A549 (cell line): ENCODE measurements around the gene MYO18B. TPM values are rescaled to one million over a fixed set of nuclear protein-coding genes. Genes with fewer than 3 reads are reported as not detected.

ENCODE experiments used
- ATAC-seq, 2 experiments: fragments of 200-7000 bp in 1 of 2; fragments of >200 bp in 1 of 2; cut with Nextera tagmentation in 1 of 2; cut with Tn5 transposase in 1 of 2; 3 replicates each; pipeline versions ENCODE4 v1.8.0 to v1.9.1; 2018 to 2020; ENCODE audit warnings: mild to moderate bottlenecking in 1 of 2, moderate library complexity in 1 of 2
- CTCF ChIA-PET: fragments of 300-600 bp; sonication (Branson Sonifier 250); formaldehyde crosslinking; extraction: SDS; loops from one replicate; lab custom pipeline; 2021; ENCODE audit warnings: antibody characterized with exemption, inconsistent platforms; lab: Yijun Ruan, JAX
- POLR2A ChIA-PET: fragments of 350-600 bp; formaldehyde crosslinking; extraction: SDS; loops from one replicate; lab custom pipeline; 2021; ENCODE audit warnings: antibody characterized with exemption, inconsistent platforms; lab: Yijun Ruan, JAX
- DNase-seq, 2 experiments: peaks; one replicate each; pipeline versions ENCODE4 v3.0.0 to v3.0.0-alpha.2; 2011 to 2016; ENCODE audit warnings: low read depth in 1 of 2, low spot score in 1 of 2
- FAIRE-seq: peaks from 2 replicates; lab custom pipeline; 2011; peaks lifted over from hg19 to GRCh38; lab: Jason Lieb, UNC
- H3K27ac ChIP-seq, 2 experiments: fragments of >200 bp; sonication (Bioruptor Twin); formaldehyde crosslinking; 3 replicates each; pipeline ENCODE4 v1.5.1; 2016 to 2017
- H3K4me1 ChIP-seq: fragments of >200 bp; sonication (Bioruptor Twin); formaldehyde crosslinking; 3 replicates; pipeline ENCODE4 v1.6.1; 2016
- H3K4me2 ChIP-seq: fragments of >200 bp; sonication (Bioruptor Twin); formaldehyde crosslinking; 3 replicates; pipeline ENCODE4 v1.6.1; 2016
- H3K4me3 ChIP-seq: fragments of >200 bp; sonication (Bioruptor Twin); formaldehyde crosslinking; 3 replicates; pipeline ENCODE4 v1.5.1; 2016
- H3K9me3 ChIP-seq: fragments of >200 bp; sonication (Bioruptor Twin); formaldehyde crosslinking; 3 replicates; pipeline ENCODE4 v1.6.1; 2016
- BHLHE40 ChIP-seq: IDR thresholded peaks from 2 replicates; pipeline ENCODE4 v1.6.1; 2012; ENCODE audit warnings: low read depth, low read length, inconsistent platforms
- CBX2 ChIP-seq: fragments of 200-600 bp; sonication (generic); IDR thresholded peaks from 2 replicates; pipeline ENCODE4 v1.6.1; 2016; ENCODE audit warnings: low read depth, mild to moderate bottlenecking, borderline replicate concordance
- CBX8 ChIP-seq: fragments of 200-600 bp; sonication (generic); IDR thresholded peaks from 2 replicates; pipeline ENCODE4 v1.6.1; 2016
- CEBPB ChIP-seq, 2 experiments: fragments of >200 bp in 1 of 2; sonication (Bioruptor Twin) in 1 of 2; formaldehyde crosslinking in 1 of 2; IDR thresholded peaks; 2 replicates each; pipeline ENCODE4 v1.6.1; 2012 to 2016
- CHD4 ChIP-seq: fragments of 200-600 bp; sonication (generic); IDR thresholded peaks from 2 replicates; pipeline ENCODE4 v1.6.1; 2016; ENCODE audit warnings: antibody characterized with exemption, mild to moderate bottlenecking, borderline replicate concordance
- EHMT2 ChIP-seq: fragments of 200-600 bp; sonication (generic); IDR thresholded peaks from 2 replicates; pipeline ENCODE4 v1.6.1; 2016; ENCODE audit warnings: antibody characterized with exemption, low read depth, mild to moderate bottlenecking, moderate library complexity
- ESRRA ChIP-seq: fragments of 150-350 bp; IDR thresholded peaks from 2 replicates; pipeline ENCODE4 v1.6.1; 2014; ENCODE audit warnings: mild to moderate bottlenecking, low read length, borderline replicate concordance
- FOSB ChIP-seq: fragments of 250-450 bp; sonication (Bioruptor Pico); IDR thresholded peaks from 2 replicates; pipeline ENCODE4 v1.5.0; 2020; ENCODE audit warnings: mild to moderate bottlenecking, moderate library complexity
- HOXB5 ChIP-seq: fragments of 250-450 bp; sonication (Bioruptor Pico); IDR thresholded peaks from 2 replicates; pipeline ENCODE4 v1.5.0; 2020; ENCODE audit warnings: mild to moderate bottlenecking, moderate library complexity
- JUN ChIP-seq, 2 experiments: fragments of >200 bp; sonication (Bioruptor Twin); formaldehyde crosslinking; IDR thresholded peaks; 2 replicates in 1 of 2; 3 replicates in 1 of 2; pipeline ENCODE4 v1.6.1; 2016 to 2017
- KDM1A ChIP-seq: fragments of 200-600 bp; sonication (generic); IDR thresholded peaks from 2 replicates; pipeline ENCODE4 v1.6.1; 2016; ENCODE audit warnings: low read depth, mild to moderate bottlenecking
- KDM5A ChIP-seq: fragments of 200-600 bp; sonication (generic); IDR thresholded peaks from 2 replicates; pipeline ENCODE4 v1.6.1; 2016; ENCODE audit warnings: antibody characterized with exemption, mild to moderate bottlenecking
- NPAS2 ChIP-seq: fragments of 250-450 bp; sonication (Bioruptor Pico); IDR thresholded peaks from 2 replicates; pipeline ENCODE4 v1.8.0; 2022; ENCODE audit warnings: mild to moderate bottlenecking, moderate library complexity, borderline replicate concordance
- NR3C1 ChIP-seq: fragments of >200 bp; sonication (Bioruptor Twin); formaldehyde crosslinking; IDR thresholded peaks from 3 replicates; pipeline ENCODE4 v1.6.1; 2017
- PHF8 ChIP-seq: fragments of 200-600 bp; sonication (generic); IDR thresholded peaks from 2 replicates; pipeline ENCODE4 v1.6.1; 2016; ENCODE audit warnings: low read depth, mild to moderate bottlenecking, antibody characterized with exemption, moderate library complexity, borderline replicate concordance
- POLR2A ChIP-seq: IDR thresholded peaks from 2 replicates; pipeline ENCODE4 v1.6.1; 2012; ENCODE audit warnings: mild to moderate bottlenecking, low read length
- POLR2AphosphoS2 ChIP-seq: conservative IDR thresholded peaks from 2 replicates; pipeline ENCODE4 v1.6.1; 2012; ENCODE audit warnings: low read length, improper control_type of control experiment, inconsistent platforms
- RCOR1 ChIP-seq: fragments of 150-350 bp; IDR thresholded peaks from 2 replicates; pipeline ENCODE4 v1.6.1; 2014; ENCODE audit warnings: antibody characterized with exemption, low read length, low read depth
- RFX5 ChIP-seq: fragments of 450-650 bp; IDR thresholded peaks from 2 replicates; pipeline ENCODE4 v1.7.1; 2014; ENCODE audit warnings: antibody characterized with exemption, mild to moderate bottlenecking, moderate library complexity
- SREBF2 ChIP-seq: fragments of 450-650 bp; IDR thresholded peaks from 2 replicates; pipeline ENCODE4 v1.6.1; 2014; ENCODE audit warnings: mild to moderate bottlenecking, moderate library complexity
- TFCP2L1 ChIP-seq: fragments of 250-450 bp; sonication (Bioruptor Pico); IDR thresholded peaks from 2 replicates; pipeline ENCODE4 v1.5.0; 2021; ENCODE audit warnings: mild to moderate bottlenecking
- TP53 ChIP-seq: fragments of 250-450 bp; sonication (Bioruptor Pico); IDR thresholded peaks from 2 replicates; pipeline ENCODE4 v1.5.0; 2021; ENCODE audit warnings: mild to moderate bottlenecking, moderate library complexity
- ZNF302 ChIP-seq: fragments of 250-450 bp; sonication (Bioruptor Pico); IDR thresholded peaks from 2 replicates; pipeline ENCODE4 v1.9.0; 2021; ENCODE audit warnings: inconsistent platforms, mild to moderate bottlenecking, moderate library complexity
- ZSCAN20 ChIP-seq: fragments of 250-450 bp; sonication (Bioruptor Pico); IDR thresholded peaks from 2 replicates; pipeline ENCODE4 v1.8.0; 2022; ENCODE audit warnings: mild to moderate bottlenecking, moderate library complexity
- WGBS: methylation state at CpG from one replicate; pipeline ENCODE4 v1.1.6; 2017; ENCODE audit errors: missing lambda C conversion rate; 5-methylcytosine and 5-hydroxymethylcytosine counted together
- polyA plus RNA-seq, 4 experiments: library from polyadenylated mRNA; depleted of rRNA in 3 of 4; stranded (reverse); fragments of >200 nt; fragmentation: RNase III in 1 of 4; extraction: RNeasy Plus Mini Kit Qiagen cat#74134 plus additional on column Dnase treatment in 1 of 4; gene quantifications; 2 replicates in 3 of 4; 3 replicates in 1 of 4; pipeline ENCODE4 v1.2.3, GENCODE V29; 2011 to 2017
- TF ChIP-seq, protein P1 (sequence below): fragments of 450-650 bp; IDR thresholded peaks from 2 replicates; pipeline ENCODE4 v1.6.1; 2014; ENCODE audit warnings: antibody characterized with exemption
- TF ChIP-seq, protein P2 (sequence below): fragments of >200 bp; sonication (Bioruptor Twin); formaldehyde crosslinking; IDR thresholded peaks from 3 replicates; pipeline ENCODE4 v1.5.1; 2016
- TF ChIP-seq, protein P3 (sequence below): IDR thresholded peaks from 2 replicates; pipeline ENCODE4 v1.6.1; 2012
- TF ChIP-seq, protein P4 (sequence below): IDR thresholded peaks from 2 replicates; pipeline ENCODE4 v1.6.1; 2012; ENCODE audit warnings: low read depth, borderline replicate concordance
- TF ChIP-seq, protein P5 (sequence below): fragments of 250-450 bp; sonication (Bioruptor Pico); IDR thresholded peaks from 2 replicates; pipeline ENCODE4 v1.5.0; 2020; ENCODE audit warnings: low read depth, mild to moderate bottlenecking, moderate library complexity

MYO18B gene
- polyA plus RNA-seq, 2 of the 4 experiments (the other 2 are of a cell fraction), result 0.01 TPM

DNA sequence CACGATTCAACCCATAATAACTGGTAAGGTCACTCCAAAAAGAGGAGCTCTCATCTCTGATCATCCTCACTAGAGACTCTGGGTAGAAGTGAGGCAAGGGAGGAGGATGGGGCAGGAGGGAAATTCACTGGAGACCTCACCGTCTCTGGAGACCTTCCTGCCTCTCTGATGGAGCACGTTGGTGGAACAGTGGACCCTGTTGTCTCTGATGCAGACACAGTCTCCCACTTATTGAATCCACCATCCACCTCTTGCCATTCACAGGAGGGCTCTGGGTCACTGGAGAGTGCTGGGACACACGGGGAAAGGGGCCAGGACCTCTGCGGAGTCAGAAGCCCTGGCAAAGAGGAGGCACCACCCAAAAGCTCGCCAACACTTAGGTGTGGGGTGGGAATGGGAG, 289.7 kb downstream of the MYO18B start:
- no peak for ATAC-seq
- no peak for TF ChIP-seq ESRRA
- no peak for TF ChIP-seq RCOR1
- no peak for TF ChIP-seq CBX8
- no peak for TF ChIP-seq RFX5
- TF ChIP-seq POLR2A, result no peak
- no peak for TF ChIP-seq KDM1A
- TF ChIP-seq, protein P1, sequence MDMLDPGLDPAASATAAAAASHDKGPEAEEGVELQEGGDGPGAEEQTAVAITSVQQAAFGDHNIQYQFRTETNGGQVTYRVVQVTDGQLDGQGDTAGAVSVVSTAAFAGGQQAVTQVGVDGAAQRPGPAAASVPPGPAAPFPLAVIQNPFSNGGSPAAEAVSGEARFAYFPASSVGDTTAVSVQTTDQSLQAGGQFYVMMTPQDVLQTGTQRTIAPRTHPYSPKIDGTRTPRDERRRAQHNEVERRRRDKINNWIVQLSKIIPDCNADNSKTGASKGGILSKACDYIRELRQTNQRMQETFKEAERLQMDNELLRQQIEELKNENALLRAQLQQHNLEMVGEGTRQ, result no peak
- TF ChIP-seq, protein P2, sequence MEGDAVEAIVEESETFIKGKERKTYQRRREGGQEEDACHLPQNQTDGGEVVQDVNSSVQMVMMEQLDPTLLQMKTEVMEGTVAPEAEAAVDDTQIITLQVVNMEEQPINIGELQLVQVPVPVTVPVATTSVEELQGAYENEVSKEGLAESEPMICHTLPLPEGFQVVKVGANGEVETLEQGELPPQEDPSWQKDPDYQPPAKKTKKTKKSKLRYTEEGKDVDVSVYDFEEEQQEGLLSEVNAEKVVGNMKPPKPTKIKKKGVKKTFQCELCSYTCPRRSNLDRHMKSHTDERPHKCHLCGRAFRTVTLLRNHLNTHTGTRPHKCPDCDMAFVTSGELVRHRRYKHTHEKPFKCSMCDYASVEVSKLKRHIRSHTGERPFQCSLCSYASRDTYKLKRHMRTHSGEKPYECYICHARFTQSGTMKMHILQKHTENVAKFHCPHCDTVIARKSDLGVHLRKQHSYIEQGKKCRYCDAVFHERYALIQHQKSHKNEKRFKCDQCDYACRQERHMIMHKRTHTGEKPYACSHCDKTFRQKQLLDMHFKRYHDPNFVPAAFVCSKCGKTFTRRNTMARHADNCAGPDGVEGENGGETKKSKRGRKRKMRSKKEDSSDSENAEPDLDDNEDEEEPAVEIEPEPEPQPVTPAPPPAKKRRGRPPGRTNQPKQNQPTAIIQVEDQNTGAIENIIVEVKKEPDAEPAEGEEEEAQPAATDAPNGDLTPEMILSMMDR, result no peak
- no peak for TF ChIP-seq ZNF302 (CRISPR knock-in tag)
- TF ChIP-seq, protein P3, sequence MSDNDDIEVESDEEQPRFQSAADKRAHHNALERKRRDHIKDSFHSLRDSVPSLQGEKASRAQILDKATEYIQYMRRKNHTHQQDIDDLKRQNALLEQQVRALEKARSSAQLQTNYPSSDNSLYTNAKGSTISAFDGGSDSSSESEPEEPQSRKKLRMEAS, result no peak
- TF ChIP-seq TP53, result no peak
- no peak for TF ChIP-seq BHLHE40
- TF ChIP-seq CBX2, result no peak
- no peak for TF ChIP-seq CHD4
- no peak for TF ChIP-seq SREBF2
- no peak for TF ChIP-seq POLR2AphosphoS2
- TF ChIP-seq, protein P4, sequence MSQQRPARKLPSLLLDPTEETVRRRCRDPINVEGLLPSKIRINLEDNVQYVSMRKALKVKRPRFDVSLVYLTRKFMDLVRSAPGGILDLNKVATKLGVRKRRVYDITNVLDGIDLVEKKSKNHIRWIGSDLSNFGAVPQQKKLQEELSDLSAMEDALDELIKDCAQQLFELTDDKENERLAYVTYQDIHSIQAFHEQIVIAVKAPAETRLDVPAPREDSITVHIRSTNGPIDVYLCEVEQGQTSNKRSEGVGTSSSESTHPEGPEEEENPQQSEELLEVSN, result no peak
- ChIA-PET CTCF (interaction anchor here (0.5 kb wide), 1 partner anchor 141 kb away, joined by 3 read pairs; no protein-coding TSS in a partner anchor), POLR2A (no interaction called here)
- DNase-seq, result no peak
- H3K4me1 ChIP-seq, result no peaks in the 10 kb centered on the region
- FAIRE-seq, result no peak
- H3K4me2 ChIP-seq, result no peak overlapping the region
- no peaks in the 10 kb centered on the region for H3K9me3 ChIP-seq
- 5% methylated on average over 6 of the region's 6 CpGs for WGBS
- no peak overlapping the region for H3K4me3 ChIP-seq
- no peak overlapping the region for H3K27ac ChIP-seq

DNA sequence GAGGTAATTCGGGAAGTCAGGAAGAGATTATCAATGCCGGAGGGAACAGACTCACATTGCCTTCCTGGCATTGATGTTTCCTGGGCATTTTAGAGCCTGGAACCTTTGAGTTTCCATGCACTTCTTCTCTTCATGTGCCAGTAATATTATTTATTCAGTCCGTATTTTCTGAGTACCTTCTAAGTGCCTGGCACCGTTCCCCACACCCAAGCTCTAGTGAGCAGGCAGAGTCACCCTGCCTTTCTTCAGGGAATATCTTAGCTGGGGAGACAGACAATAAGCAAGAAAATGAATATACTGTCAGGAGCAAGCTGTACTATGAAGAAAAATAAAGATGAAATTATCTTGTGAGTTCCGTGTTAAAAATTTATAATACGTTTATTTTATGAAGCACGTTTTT, 291.1 kb downstream of the MYO18B start:
- ATAC-seq, result no peak
- FAIRE-seq, result no peak

More for the DNA sequence above, 291.1 kb downstream of the MYO18B start:
- no peak for DNase-seq
- 3% methylated on average over 7 of the region's 7 CpGs for WGBS
- H3K4me3 ChIP-seq, result no peak overlapping the region
- ChIA-PET POLR2A (interaction anchor here (0.7 kb wide), 1 partner anchor 264 kb away, joined by 6 read pairs; no protein-coding TSS in a partner anchor), CTCF (no interaction called here)
- H3K9me3 ChIP-seq, result no peaks in the 10 kb centered on the region
- H3K4me1 ChIP-seq, result no peaks in the 10 kb centered on the region
- H3K4me2 ChIP-seq, result no peak overlapping the region
- H3K27ac ChIP-seq, result no peak overlapping the region
- TF ChIP-seq PHF8, result no peak
- no peak for TF ChIP-seq JUN (IDR thresholded peaks at IDR 0.05)
- no peak for TF ChIP-seq NPAS2 (CRISPR knock-in tag)
- no peak for TF ChIP-seq EHMT2
- no peak for TF ChIP-seq KDM5A
- TF ChIP-seq HOXB5 (CRISPR knock-in tag), result no peak
- no peak for TF ChIP-seq NR3C1
- TF ChIP-seq TP53, result no peak
- no peak for TF ChIP-seq CHD4
- TF ChIP-seq TFCP2L1 (CRISPR knock-in tag), result no peak
- no peak for TF ChIP-seq ESRRA
- TF ChIP-seq SREBF2, result no peak
- TF ChIP-seq, protein P5, sequence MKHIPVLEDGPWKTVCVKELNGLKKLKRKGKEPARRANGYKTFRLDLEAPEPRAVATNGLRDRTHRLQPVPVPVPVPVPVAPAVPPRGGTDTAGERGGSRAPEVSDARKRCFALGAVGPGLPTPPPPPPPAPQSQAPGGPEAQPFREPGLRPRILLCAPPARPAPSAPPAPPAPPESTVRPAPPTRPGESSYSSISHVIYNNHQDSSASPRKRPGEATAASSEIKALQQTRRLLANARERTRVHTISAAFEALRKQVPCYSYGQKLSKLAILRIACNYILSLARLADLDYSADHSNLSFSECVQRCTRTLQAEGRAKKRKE (CRISPR knock-in tag), result no peak
- TF ChIP-seq CEBPB (IDR thresholded peaks at IDR 0.05), result no peak
- no peak for TF ChIP-seq ZSCAN20 (CRISPR knock-in tag)
- TF ChIP-seq FOSB, result no peak
- no peak for TF ChIP-seq CBX8
